Stimulated activated CD4-positive, alpha-beta T cell treated with anti-CD3 and anti-CD28 coated beads, TNF-alpha, amount 100 ng/mL, for 1 hour (primary cell): ENCODE results near the gene BLVRA.
"Not testable (repeated sequence)": the region's sequence is repeated elsewhere in the genome, so short reads cannot be mapped to it uniquely, and the experiment has no call there.

ENCODE experiments used
- DNase-seq, 3 donors: peaks; one replicate each; pipeline ENCODE4 v3.0.0-alpha.2; 2020; ENCODE audit warnings: low read depth in 3 of 3, low spot score in 1 of 3

The BLVRA gene

GRCh38 chr7:43768887-43769272 is 10.4 kb downstream of the BLVRA start:
- no peak for DNase-seq

GRCh38 chr7:43769281-43769680 is 10.8 kb downstream of the BLVRA start:
- DNase-seq, result no peak

GRCh38 chr7:43769791-43770465 is 11.4 kb downstream of the BLVRA start:
- no peak for DNase-seq

DNA sequence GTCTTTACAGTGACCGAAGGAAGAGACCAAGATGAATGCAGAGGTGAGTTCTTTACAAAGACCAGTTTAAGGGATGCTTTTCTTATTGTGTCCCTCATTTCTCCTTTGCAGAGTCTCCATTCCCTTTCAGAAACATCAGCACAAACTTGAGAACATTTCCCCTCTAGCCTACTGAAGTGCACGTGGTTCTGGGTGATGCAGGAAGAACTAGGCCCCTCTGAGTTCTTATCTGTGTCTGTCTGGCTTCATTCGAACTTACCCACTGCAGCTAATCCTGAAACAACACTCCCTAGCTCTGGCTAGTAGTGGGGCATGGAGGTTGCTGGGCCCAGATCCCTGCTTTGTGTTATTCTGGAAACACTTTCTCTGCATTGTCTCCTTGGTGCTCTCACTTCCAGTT is 12.6 kb downstream of the BLVRA start:
- no peak for DNase-seq

DNA sequence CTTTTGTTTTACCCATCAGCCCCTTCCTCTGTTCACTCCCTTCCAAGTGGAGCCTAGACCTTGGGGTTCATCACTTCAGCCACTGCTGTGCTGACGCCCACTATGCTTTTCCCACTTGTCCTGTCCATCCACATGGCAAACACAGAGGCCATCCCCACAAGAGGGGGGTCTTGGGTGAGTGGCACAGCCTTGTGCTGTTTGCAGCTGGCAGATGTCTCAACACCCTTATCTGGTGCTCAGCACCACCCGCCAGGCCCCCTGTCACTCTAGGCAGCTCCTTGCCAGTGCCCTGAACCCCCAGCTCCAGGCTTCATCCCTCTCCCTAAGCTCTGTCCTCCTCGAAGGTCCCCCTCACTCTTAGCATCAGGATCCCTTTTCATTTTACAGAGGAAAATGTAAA is 13.1 kb downstream of the BLVRA start:
- DNase-seq, result no peak

DNA sequence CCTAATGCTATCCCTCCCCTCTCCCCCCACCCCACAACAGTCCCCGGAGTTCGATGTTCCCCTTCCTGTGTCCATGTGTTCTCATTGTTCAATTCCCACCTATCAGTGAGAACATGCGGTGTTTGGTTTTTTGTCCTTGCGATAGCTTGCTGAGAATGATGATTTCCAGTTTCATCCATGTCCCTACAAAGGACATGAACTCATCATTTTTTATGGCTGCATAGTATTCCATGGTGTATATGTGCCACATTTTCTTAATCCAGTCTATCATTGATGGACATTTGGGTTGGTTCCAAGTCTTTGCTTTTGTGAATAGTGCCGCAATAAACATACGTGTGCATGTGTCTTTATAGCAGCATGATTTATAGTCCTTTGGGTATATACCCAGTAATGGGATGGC is 14.8 kb downstream of the BLVRA start:
- not testable (repeated sequence) for DNase-seq

- DNase-seq, result not testable (repeated sequence)
Measured at GRCh38 chr7:43775255-43775654, 16.8 kb downstream of the BLVRA start.

DNA sequence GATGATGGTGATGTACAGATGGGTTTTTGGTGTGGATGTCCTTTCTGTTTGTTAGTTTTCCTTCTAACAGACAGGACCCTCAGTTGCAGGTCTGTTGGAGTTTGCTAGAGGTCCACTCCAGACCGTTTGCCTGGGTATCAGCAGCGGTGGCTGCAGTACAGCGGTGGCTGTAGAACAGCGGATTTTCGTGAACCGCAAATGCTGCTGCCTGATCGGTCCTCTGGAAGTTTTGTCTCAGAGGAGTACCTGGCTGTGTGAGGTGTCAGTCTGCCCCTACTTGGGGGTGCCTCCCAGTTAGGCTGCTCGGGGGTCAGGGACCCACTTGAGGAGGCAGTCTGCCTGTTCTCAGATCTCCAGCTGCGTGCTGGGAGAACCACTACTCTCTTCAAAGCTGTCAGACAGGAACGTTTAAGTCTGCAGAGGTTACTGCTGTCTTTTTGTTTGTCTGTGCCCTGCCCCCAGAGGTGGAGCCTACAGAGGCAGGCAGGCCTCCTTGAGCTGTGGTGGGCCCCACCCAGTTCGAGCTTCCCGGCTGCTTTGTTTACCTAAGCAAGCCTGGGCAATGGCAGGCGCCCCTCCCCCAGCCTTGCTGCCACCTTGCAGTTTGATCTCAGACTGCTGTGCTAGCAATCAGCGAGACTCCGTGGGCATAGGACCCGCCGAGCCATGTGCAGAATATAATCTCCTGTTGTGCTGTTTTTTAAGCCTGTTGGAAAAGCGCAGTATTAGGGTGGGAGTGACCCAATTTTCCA is 20.0 kb downstream of the BLVRA start:
- DNase-seq, result not testable (repeated sequence)

- DNase-seq, result no peak
Measured at GRCh38 chr7:43779045-43779812, 20.7 kb downstream of the BLVRA start.

DNA sequence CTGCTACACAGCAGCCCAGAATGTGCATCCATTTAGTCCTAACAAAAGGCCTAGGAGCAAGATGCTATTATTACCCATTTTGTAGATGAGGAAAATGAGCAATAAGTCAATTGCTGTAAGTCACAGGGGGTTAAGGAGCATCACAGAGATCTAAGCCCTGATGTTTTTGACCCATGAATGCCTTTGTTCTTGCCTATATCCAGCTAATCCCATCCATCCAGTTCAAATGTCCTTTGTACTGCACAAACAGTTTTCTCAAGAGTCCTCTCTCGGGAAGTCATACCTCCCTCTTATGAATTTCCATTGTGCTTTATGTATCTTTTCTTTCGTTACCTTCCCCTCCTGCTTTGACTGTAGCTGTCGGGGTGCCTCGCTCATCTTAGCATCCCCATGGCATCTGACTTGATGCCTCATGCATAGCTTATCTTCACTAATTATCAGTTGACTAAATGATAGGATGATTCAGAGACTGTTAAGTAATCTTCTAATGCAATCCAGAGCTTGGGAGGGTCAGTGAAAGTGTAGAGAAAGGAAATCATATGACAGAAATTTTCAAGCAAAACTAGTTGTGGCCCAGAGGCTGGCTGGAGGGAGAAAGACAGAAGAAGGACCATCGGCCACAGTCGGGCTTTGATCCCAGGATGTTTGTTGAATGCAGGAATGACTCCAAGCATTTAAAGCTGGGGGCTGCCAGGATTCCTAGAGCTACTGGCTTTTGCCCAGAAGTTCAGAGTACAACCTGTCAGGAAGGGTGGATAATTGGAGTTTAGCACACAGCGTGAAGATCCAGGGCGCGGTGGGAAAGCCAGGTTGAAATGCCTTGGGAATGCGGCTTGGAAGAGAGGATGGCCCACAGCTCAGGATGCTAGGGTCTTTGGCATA is 23.5 kb downstream of the BLVRA start:
- no peak for DNase-seq

GRCh38 chr7:43782768-43783555 is 24.5 kb downstream of the BLVRA start:
- DNase-seq, result no peak

DNA sequence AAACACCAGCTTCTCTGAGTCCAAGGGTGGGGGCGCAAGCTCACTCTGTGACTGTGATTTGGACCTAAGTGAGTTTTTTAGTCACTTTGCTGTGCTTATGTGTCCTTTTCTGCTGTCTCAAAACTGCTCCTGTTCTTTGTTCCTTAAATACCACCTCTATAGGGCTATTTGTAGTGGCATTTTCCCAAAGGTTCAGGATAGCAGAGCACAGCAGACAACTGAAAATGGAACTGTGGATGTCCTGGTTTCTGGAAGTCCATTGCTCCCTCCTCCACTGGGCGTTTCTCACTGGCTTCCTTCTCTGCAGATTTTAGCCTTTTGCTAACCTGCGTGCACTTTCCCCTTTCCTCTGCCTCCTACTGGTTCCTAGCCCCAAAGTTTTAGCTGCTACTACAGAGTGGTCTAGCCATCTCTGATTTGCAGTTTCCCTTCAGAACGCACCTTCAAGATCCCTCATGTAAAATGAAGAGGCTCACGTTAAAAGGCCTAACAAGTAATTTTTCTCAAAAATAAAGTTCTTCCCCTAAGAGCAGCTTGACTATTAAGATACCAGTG is 25.6 kb downstream of the BLVRA start:
- DNase-seq, result no peak

- DNase-seq, result not testable (repeated sequence)
Measured at GRCh38 chr7:43784585-43785087, 26.2 kb downstream of the BLVRA start.

DNA sequence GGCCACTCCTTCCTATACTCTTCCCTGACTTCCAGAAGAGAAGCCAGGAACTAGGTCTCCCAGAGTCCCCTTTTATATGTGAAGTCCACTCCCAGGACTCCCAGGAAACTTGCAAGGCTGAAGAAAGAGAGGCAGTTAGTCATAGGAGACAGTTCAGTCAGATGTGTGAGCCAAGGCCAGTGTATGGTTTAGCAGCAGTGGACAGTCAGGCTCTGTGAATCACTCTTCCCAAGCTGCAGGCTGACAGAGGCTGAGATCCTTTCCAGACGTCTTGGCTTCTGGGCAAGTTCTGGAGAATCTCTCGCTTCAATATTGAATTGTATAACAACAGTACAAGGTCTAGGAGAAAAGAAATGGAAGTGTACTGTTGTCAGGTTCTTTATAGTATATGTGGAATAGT is 26.9 kb downstream of the BLVRA start:
- no peak for DNase-seq

DNA sequence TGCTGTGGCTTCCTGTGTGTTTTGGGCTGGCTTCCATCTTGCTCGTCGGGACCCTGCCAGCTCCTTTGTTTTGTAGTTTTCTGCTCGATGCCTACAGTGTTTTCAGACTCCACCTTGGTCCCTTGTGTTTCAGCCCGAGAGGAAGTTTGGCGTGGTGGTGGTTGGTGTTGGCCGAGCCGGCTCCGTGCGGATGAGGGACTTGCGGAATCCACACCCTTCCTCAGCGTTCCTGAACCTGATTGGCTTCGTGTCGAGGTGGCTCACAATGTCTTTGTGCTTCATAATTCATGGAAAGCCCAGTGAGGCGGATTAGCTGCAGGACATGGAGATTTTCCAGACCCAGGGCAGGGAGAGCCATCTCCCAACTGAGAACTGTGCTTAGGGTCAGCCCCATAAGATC is 29.3 kb downstream of the BLVRA start:
- DNase-seq, result no peak

DNA sequence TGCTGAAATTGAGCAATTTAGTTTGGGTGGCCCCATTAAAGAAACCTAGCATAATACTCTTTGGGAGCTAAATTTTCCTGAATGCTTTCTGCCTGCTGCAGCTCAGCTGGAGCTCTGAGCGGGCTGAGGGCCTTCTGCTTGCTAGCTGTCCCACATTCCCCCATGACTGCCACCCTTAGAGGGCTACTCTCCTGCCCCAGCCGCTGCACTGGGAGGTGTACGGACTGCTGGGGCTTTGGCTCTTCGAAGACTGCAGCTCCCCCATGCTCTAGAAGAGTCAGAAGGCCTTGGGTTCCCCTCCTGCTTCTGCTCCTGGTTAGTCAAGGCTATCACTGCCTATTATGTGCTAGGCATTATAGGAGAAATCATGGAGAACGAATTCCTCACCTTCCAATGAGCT is 31.5 kb downstream of the BLVRA start:
- DNase-seq, result no peak

DNA sequence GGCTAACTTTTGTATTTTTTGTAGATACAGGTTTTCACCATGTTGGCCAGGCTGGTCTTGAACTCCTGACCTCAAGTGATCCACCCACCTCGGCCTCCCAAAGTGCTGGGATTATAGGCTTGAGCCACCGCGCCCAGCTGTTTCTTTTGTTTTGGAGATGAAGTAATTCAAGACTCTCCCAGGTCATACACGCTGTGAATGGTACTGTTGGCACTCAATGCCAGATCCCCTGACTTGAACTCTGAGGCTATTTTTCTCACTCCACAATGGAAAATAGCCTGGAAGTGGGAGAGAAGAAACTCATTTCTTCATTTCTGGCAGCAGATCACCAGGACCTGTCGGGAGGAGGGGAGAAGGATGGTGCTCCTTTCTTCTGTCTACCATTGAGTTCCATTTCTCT is 32.4 kb downstream of the BLVRA start:
- no peak for DNase-seq

GRCh38 chr7:43791665-43792064 is 33.2 kb downstream of the BLVRA start:
- no peak for DNase-seq

DNA sequence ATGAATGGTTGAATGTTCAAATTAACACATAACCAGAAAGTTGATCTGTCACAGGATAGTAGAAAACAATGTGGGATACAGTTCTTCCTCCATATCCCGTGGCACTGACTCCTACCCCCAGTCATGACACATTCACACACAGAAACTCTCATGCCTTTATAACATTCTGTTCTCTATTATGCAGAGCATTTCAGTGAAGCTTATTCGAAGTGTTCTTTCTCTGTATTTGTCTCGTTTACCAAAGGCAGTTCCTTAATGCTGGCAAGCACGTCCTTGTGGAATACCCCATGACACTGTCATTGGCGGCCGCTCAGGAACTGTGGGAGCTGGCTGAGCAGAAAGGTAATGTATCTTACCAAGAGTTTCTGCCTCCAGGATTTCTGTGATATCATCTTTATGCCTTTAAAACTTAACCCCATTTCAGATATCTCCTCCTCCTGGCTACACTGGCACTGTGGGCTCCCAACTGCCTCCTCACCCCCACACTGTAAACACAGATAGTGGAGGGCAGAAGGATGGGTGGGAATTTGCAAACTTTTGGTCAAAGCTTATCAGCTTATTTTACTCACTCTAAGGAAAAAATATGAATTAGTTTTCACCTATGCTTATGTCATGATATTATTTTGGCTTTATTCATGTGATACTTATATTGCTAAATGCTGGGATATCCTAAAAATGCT is 34.1 kb downstream of the BLVRA start:
- no peak for DNase-seq
